Endothelial cell of umbilical vein (primary cell): ENCODE data around the gene WDR41. TPM values are rescaled to one million over a fixed set of nuclear protein-coding genes. Genes with fewer than 3 reads are reported as not detected.

Experiments
- BruUV-seq: library from RNA; stranded (reverse); fragments of 400-500 nt; replicated peaks from 2 replicates; lab custom pipeline; 2021; lab: Mats Ljungman, UMichigan
- CTCF ChIA-PET: fragments of 300-600, 350-600 bp; sonication (Branson Sonifier 250); formaldehyde crosslinking; loops from one replicate; lab custom pipeline; 2021; ENCODE audit warnings: antibody characterized with exemption, inconsistent platforms; lab: Charles Lee
- POLR2A ChIA-PET: fragments of 300-600, 350-600 bp; sonication (Branson Sonifier 250); formaldehyde crosslinking; loops from one replicate; lab custom pipeline; 2021; ENCODE audit warnings: antibody characterized with exemption, inconsistent platforms; lab: Charles Lee
- DNase-seq: peaks from one replicate; pipeline ENCODE4 v3.0.0-alpha.2; 2011; ENCODE audit warnings: low read depth, low spot score
- FAIRE-seq: peaks from 2 replicates; lab custom pipeline; 2011; peaks lifted over from hg19 to GRCh38; lab: Jason Lieb, UNC
- H2AFZ ChIP-seq: 2 replicates; pipeline ENCODE4 v1.6.0; 2012; ENCODE audit warnings: low read depth, low read length, control low read depth, inconsistent platforms
- H3K27ac ChIP-seq: 2 replicates; pipeline ENCODE4 v1.5.1; 2011; ENCODE audit warnings: low read depth, mild to moderate bottlenecking, control low read depth, low read length, moderate library complexity; ENCODE audit not compliant: insufficient read depth
- H3K27me3 ChIP-seq, 2 experiments: 2 replicates each; pipeline versions ENCODE4 v1.6.0 to v1.6.1; 2011; ENCODE audit warnings: low read length in 2 of 2, mixed read lengths in 1 of 2; ENCODE audit not compliant: control insufficient read depth in 2 of 2, insufficient read depth in 2 of 2
- H3K36me3 ChIP-seq, 2 experiments: 2 replicates in 1 of 2; 3 replicates in 1 of 2; pipeline ENCODE4 v1.5.1; 2011; ENCODE audit warnings: low read length in 2 of 2, mild to moderate bottlenecking in 1 of 2, moderate library complexity in 1 of 2; ENCODE audit not compliant: control insufficient read depth in 2 of 2, insufficient read depth in 2 of 2; ENCODE audit errors: extremely low read depth in 1 of 2
- H3K4me1 ChIP-seq: 3 replicates; pipeline ENCODE4 v1.5.1; 2011; ENCODE audit warnings: mild to moderate bottlenecking, low read length; ENCODE audit not compliant: control insufficient read depth, insufficient read depth; ENCODE audit errors: extremely low read depth
- H3K4me2 ChIP-seq: 2 replicates; pipeline ENCODE4 v1.6.1; 2011; ENCODE audit warnings: low read length, control low read depth, mixed read lengths; ENCODE audit not compliant: insufficient read depth
- H3K4me3 ChIP-seq, 3 experiments: fragments of 200-600 bp in 1 of 3; sonication (generic), shearing (Covaris generic) in 1 of 3; replicated peaks in 1 of 3; 2 replicates each; pipeline ENCODE4 v1.5.1; 2011 to 2016; ENCODE audit warnings: control low read depth in 3 of 3, low read length in 3 of 3, mild to moderate bottlenecking in 2 of 3, inconsistent platforms in 1 of 3, low read depth in 1 of 3, moderate library complexity in 1 of 3; ENCODE audit not compliant: insufficient read depth in 1 of 3
- H3K79me2 ChIP-seq: 2 replicates; pipeline ENCODE4 v1.6.0; 2012; ENCODE audit warnings: low read length, inconsistent platforms; ENCODE audit not compliant: control insufficient read depth, insufficient read depth
- H3K9ac ChIP-seq: replicated peaks from 2 replicates; pipeline ENCODE3; 2011; ENCODE audit warnings: low read length, control low read depth; ENCODE audit not compliant: insufficient read depth; ENCODE audit errors: extremely low read depth
- H3K9me1 ChIP-seq: replicated peaks from 3 replicates; pipeline ENCODE4 v1.6.0; 2011; ENCODE audit warnings: mild to moderate bottlenecking, low read length; ENCODE audit not compliant: control insufficient read depth, insufficient read depth; ENCODE audit errors: extremely low read depth
- H3K9me3 ChIP-seq: replicated peaks from 2 replicates; pipeline ENCODE4 v1.5.1; 2012; ENCODE audit warnings: low read length, inconsistent platforms; ENCODE audit not compliant: control insufficient read depth, insufficient read depth
- H4K20me1 ChIP-seq: replicated peaks from 2 replicates; pipeline ENCODE3; 2011; ENCODE audit warnings: mild to moderate bottlenecking, low read length; ENCODE audit not compliant: control insufficient read depth, insufficient read depth; ENCODE audit errors: extremely low read depth
- CTCF ChIP-seq, 2 donors: IDR thresholded peaks; 1 replicate in 1 of 2; 2 replicates in 1 of 2; pipeline ENCODE4 v1.5.1; 2011; ENCODE audit warnings: low read length in 2 of 2, mild to moderate bottlenecking in 2 of 2, moderate library complexity in 2 of 2, control low read depth in 1 of 2, inconsistent platforms in 1 of 2, low read depth in 1 of 2; ENCODE audit not compliant: insufficient read depth in 1 of 2; ENCODE audit errors: extremely low read depth in 1 of 2
- EZH2 ChIP-seq: IDR thresholded peaks from 2 replicates; pipeline ENCODE4 v1.6.1; 2012; ENCODE audit warnings: borderline replicate concordance, low read depth, mild to moderate bottlenecking, moderate library complexity, low read length, inconsistent platforms; ENCODE audit not compliant: severe bottlenecking
- FOS ChIP-seq: IDR thresholded peaks from 2 replicates; pipeline ENCODE4 v1.6.1; 2011; ENCODE audit warnings: mild to moderate bottlenecking, low read length, moderate library complexity, borderline replicate concordance; ENCODE audit not compliant: insufficient read depth
- GATA2 ChIP-seq: IDR thresholded peaks from 2 replicates; pipeline ENCODE4 v1.7.0; 2011; ENCODE audit warnings: low read depth, mild to moderate bottlenecking, moderate library complexity, mixed read lengths, low read length; ENCODE audit not compliant: insufficient read length, insufficient read depth
- JUN ChIP-seq: IDR thresholded peaks from 2 replicates; pipeline ENCODE4 v1.6.1; 2011; ENCODE audit warnings: borderline replicate concordance, low read depth; ENCODE audit not compliant: insufficient read length, insufficient read depth
- MAX ChIP-seq: IDR thresholded peaks from 2 replicates; pipeline ENCODE4 v1.6.1; 2011; ENCODE audit not compliant: insufficient read depth, insufficient read length
- MYC ChIP-seq: IDR thresholded peaks from one replicate; pipeline ENCODE4 v1.6.1; 2011; ENCODE audit warnings: mild to moderate bottlenecking, low read depth, low read length
- POLR2A ChIP-seq: IDR thresholded peaks from 2 replicates; pipeline ENCODE4 v1.6.1; 2012; ENCODE audit warnings: low read depth, mild to moderate bottlenecking, control low read depth, low read length
- POLR2AphosphoS5 ChIP-seq: IDR thresholded peaks from 2 replicates; pipeline ENCODE4 v1.6.1; 2012; ENCODE audit warnings: low read depth, mild to moderate bottlenecking, control low read depth, low read length, moderate library complexity; ENCODE audit not compliant: insufficient read depth
- dilution Hi-C: fragments of 300-500 bp; cut with MboI; formaldehyde crosslinking; loops from one replicate; pipeline ENCODE4 v1.15.0; 2019; ENCODE audit warnings: low sequenced_read_pairs; ENCODE audit not compliant: extremely low pct_ligation_motif_present
- intact Hi-C: fragments of 100-400 bp; cut with micrococcal nuclease; formaldehyde crosslinking; loops from one replicate; pipeline ENCODE4 v1.10.0; 2022
- polyA plus RNA-seq, 4 experiments: library from polyadenylated mRNA; depleted of rRNA in 3 of 4; stranded (reverse) in 3 of 4; unstranded in 1 of 4; fragments of >200 nt; gene quantifications; 2 replicates each; pipeline versions ENCODE4 v1.2.1 to v1.2.3, GENCODE V29; 2011 to 2012; ENCODE audit warnings: missing spikeins in 1 of 4
- total RNA-seq: library from RNA; stranded (reverse); gene quantifications from 2 replicates; pipeline ENCODE4 v1.2.3, GENCODE V29; 2021

WDR41 gene
- total and polyA plus RNA-seq, 2 donors (not counting 3 experiments of a cell fraction or from before 2014, with no cell fraction given) = 10.2 to 33.6 TPM

GRCh38 chr5:77425420-77425819, 66.7 kb downstream of the WDR41 start:
- no peak for DNase-seq
- H3K27me3 ChIP-seq = peaks cover 0 to 1% of the 10 kb centered on the region in 2 experiments

More at GRCh38 chr5:77425420-77425819, 66.7 kb downstream of the WDR41 start:
- no peaks in the 10 kb centered on the region for H3K9me3 ChIP-seq
- no peak for FAIRE-seq
- H4K20me1 ChIP-seq = no peaks in the 10 kb centered on the region
- no peak overlapping the region for H3K27ac ChIP-seq
- H3K79me2 ChIP-seq = no peaks in the 10 kb centered on the region
- intact Hi-C loops = no loop called here
- no peak overlapping the region for H3K4me3 ChIP-seq
- TF ChIP-seq POLR2AphosphoS5 = no peak
- no peak for TF ChIP-seq MYC
- no peak for TF ChIP-seq JUN
- no peak for TF ChIP-seq MAX
- no peak for TF ChIP-seq GATA2
- TF ChIP-seq POLR2A = no peak
- TF ChIP-seq EZH2 = no peak
- TF ChIP-seq CTCF (IDR thresholded peaks at IDR 0.05; ENCODE audit: extremely low read depth in 1 of 2, insufficient read depth in 1 of 2, low read depth in 1 of 2, low read length in 2 of 2) = no peak
- no peak for TF ChIP-seq FOS
- H3K9me1 ChIP-seq = no peaks in the 10 kb centered on the region
- H3K36me3 ChIP-seq = peaks cover 0 to 3% of the 10 kb centered on the region in 2 experiments
- H3K4me1 ChIP-seq = no peaks in the 10 kb centered on the region
- H3K9ac ChIP-seq = no peak overlapping the region
- POLR2A ChIA-PET = no interaction called here
- no TSS peak for BruUV-seq
- no peak overlapping the region for H2AFZ ChIP-seq
- dilution Hi-C loops = no loop called here
- CTCF ChIA-PET = no interaction called here
- H3K4me2 ChIP-seq = no peak overlapping the region
